Progenitor cell of endocrine pancreas (in vitro differentiated cells): ENCODE data around the gene BICDL1. TPM values are rescaled to one million over a fixed set of nuclear protein-coding genes. Genes with fewer than 3 reads are reported as not detected.

Experiments
- DNase-seq: peaks from one replicate; pipeline ENCODE4 v3.0.0; 2021; ENCODE audit warnings: low spot score; ENCODE audit not compliant: unreplicated experiment
- H3K27ac Mint-ChIP-seq: 2 replicates; pipeline ENCODE4 v1.8.0; 2021; ENCODE audit warnings: mild to moderate bottlenecking, moderate library complexity, mixed read lengths
- H3K27me3 Mint-ChIP-seq: 2 replicates; pipeline ENCODE4 v1.8.0; 2021; ENCODE audit warnings: mixed read lengths
- H3K36me3 Mint-ChIP-seq: 2 replicates; pipeline ENCODE4 v1.8.0; 2022; ENCODE audit warnings: mixed read lengths; ENCODE audit not compliant: insufficient read depth
- H3K4me1 Mint-ChIP-seq: 2 replicates; pipeline ENCODE4 v1.8.0; 2021; ENCODE audit warnings: low read depth, mixed read lengths
- H3K4me3 Mint-ChIP-seq: 2 replicates; pipeline ENCODE4 v1.8.0; 2021; ENCODE audit warnings: low read depth, mild to moderate bottlenecking, moderate library complexity, mixed read lengths
- H3K9me3 Mint-ChIP-seq: 2 replicates; pipeline ENCODE4 v1.8.0; 2021; ENCODE audit warnings: low read depth, mixed read lengths
- CTCF ChIP-seq: fragments of 200-600 bp; sonication (generic); IDR thresholded peaks from one replicate; pipeline ENCODE4 v1.5.0; 2021; ENCODE audit warnings: antibody characterized with exemption, mild to moderate bottlenecking; ENCODE audit not compliant: unreplicated experiment
- total RNA-seq: library from RNA; stranded (reverse); gene quantifications from 2 replicates; pipeline ENCODE4 v1.2.1, GENCODE V29; 2021

Gene BICDL1
- total RNA-seq, 1 donor from 2014 or later: 11.1 TPM

DNA sequence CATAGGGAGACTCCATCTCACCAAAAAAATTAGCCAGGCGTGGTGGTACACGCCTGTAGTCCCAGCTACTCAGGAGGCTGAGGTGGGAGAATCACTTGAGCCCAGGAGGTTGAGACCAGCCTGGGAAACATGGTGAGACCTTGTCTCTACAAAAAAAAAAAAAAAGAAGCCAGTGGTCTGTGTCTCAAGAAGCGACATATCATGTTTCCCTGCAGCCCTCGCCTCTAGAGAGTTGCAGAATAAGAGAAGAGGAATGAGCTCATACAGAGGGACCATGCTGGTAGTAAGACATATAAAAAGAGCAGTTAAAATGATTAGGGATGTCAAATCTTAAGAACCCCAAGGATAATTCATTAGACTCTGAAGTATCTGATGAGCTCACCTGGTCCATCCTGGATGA is 39.4 kb upstream of the BICDL1 start:
- Mint-ChIP-seq H3K4me3 (no peak overlapping the region), H3K36me3 (no peaks in the 10 kb centered on the region), H3K4me1 (peaks cover 3% of the 10 kb centered on the region), H3K9me3 (no peaks in the 10 kb centered on the region), H3K27ac (no peak overlapping the region), H3K27me3 (peaks cover 4% of the 10 kb centered on the region)
- DNase-seq: no peak
- no peak for TF ChIP-seq CTCF

- Mint-ChIP-seq H3K27me3 (no peaks in the 10 kb centered on the region), H3K36me3 (peaks cover 2% of the 10 kb centered on the region), H3K4me3 (no peak overlapping the region), H3K9me3 (peaks cover 20% of the 10 kb centered on the region), H3K4me1 (no peaks in the 10 kb centered on the region), H3K27ac (no peak overlapping the region)
- DNase-seq: no peak
- TF ChIP-seq CTCF: no peak
These were observed 33.0 kb upstream of the BICDL1 start for GRCh38 chr12:119956047-119956446.

DNA sequence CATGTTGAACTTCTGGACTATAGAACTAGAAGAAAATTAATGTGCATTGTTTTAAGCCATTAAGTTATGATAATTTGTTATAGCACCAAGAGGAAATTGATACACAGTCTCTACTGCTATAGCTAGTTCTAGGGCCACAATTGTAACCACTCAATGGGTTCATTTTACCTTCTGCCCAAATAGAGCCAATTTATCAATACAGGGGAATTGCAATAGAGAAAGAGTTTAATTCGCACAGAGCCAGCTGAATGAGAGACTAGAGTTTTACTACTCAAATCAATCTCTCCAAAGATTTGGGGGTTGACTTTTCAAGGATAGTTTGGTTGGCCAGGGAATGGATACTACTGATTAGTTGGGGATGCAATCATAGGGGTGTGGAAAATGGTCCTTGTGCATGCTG is 31.9 kb upstream of the BICDL1 start:
- Mint-ChIP-seq H3K4me3 (no peak overlapping the region), H3K36me3 (peaks cover 2% of the 10 kb centered on the region), H3K27me3 (no peaks in the 10 kb centered on the region), H3K9me3 (peaks cover 20% of the 10 kb centered on the region), H3K27ac (no peak overlapping the region), H3K4me1 (no peaks in the 10 kb centered on the region)
- no peak for TF ChIP-seq CTCF
- DNase-seq: no peak

GRCh38 chr12:119959435-119959834 is 29.6 kb upstream of the BICDL1 start:
- H3K27ac Mint-ChIP-seq: no peak overlapping the region
- DNase-seq: no peak
- TF ChIP-seq CTCF: no peak
- H3K4me1 Mint-ChIP-seq: no peaks in the 10 kb centered on the region
- peaks cover 2% of the 10 kb centered on the region for H3K36me3 Mint-ChIP-seq
- H3K27me3 Mint-ChIP-seq: no peaks in the 10 kb centered on the region
- H3K9me3 Mint-ChIP-seq: peaks cover 20% of the 10 kb centered on the region
- H3K4me3 Mint-ChIP-seq: no peak overlapping the region

DNA sequence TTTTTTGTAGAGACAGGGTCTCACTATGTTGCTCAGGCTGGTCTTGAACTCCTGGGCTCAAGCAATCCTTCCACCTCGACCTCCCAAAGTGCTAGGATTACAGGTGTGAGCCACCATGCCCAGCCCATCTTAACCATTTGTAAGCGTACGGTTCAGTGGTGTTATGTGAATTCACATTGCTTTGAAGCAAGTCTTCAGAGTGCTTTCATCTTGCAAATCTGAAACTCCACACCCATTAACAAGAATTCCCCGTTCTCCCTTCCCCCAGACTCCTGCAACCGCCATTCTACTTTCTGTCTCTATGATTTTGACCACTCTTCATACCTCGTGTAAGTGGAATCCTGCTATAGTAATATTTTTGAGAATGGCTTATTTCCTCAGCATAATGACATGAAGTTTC is 24.9 kb upstream of the BICDL1 start:
- no peak for TF ChIP-seq CTCF
- Mint-ChIP-seq H3K9me3 (no peaks in the 10 kb centered on the region), H3K4me3 (no peak overlapping the region), H3K27me3 (peaks cover 3% of the 10 kb centered on the region), H3K27ac (no peak overlapping the region), H3K36me3 (no peaks in the 10 kb centered on the region), H3K4me1 (no peaks in the 10 kb centered on the region)
- DNase-seq: no peak
